Stimulated activated CD4-positive, alpha-beta T cell treated with anti-CD3 and anti-CD28 coated beads, Interleukin-4, amount 100 ng/mL, for 48 hours (primary cell): ENCODE measurements around the gene WNT9B.

Experiments used
- DNase-seq, 2 donors: peaks; one replicate each; pipeline ENCODE4 v3.0.0-alpha.2; 2020; ENCODE audit warnings: low read depth in 2 of 2

The WNT9B gene

GRCh38 chr17:46854948-46855347 is 3.6 kb downstream of the WNT9B start:
- no peak for DNase-seq

DNA sequence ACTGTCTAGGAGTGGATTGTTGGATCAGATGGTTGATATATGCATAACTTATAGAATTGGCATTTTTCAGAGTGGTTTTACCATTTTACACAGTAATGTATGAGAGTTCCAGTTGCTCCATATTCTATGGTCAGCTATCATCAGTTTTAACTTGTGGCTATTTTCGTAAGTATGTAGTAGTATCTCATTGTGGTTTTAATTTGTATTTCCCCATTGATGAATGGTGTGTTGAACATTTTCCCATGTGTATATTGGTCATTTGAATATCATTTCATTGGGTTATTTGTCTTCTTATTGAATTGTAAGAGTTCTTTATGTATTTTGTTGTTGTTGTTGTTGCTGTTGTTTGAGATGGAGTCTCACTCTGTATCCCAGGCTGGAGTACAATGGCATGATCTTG is 6.2 kb downstream of the WNT9B start:
- DNase-seq: no peak

DNA sequence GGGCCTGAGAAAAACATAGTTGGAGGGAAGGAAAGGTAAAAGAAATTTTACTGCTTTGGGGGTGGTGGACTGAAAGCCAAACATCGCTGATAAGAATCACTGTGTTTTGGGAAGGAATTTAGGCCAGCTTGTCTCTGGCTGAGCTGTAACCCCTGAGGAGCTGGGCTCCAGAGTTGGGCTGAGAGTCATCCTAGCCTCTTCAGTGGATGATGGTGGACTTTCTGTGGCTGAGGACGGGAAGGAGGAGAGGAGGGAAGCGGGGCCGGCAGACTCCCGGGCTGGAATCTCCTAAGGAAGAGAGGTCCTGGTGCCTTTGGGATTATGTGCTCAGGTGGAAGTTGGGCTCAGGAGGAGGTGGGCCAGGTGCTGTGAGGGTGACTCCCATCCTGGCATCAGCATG is 8.6 kb downstream of the WNT9B start:
- DNase-seq: no peak

DNA sequence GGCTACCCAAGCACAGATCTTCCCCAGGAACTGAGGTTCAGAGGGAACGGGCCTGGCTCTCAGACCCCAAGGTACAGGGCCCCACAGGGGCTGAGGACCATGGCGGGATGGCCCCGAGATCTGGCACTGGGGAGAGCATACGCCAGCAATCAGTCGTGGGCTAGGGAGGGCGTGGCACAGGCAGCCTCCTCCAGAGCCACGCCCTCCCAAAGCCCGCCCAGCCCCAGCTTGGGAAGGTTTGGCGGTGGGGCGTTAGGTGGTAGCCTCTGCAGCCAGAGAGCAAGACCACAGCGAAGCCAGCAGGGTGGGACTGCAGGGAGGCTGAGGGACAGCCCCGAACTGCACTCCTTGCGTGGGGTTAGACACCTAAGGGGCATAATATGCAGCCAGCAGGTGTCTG is 11.6 kb downstream of the WNT9B start:
- no peak for DNase-seq

DNA sequence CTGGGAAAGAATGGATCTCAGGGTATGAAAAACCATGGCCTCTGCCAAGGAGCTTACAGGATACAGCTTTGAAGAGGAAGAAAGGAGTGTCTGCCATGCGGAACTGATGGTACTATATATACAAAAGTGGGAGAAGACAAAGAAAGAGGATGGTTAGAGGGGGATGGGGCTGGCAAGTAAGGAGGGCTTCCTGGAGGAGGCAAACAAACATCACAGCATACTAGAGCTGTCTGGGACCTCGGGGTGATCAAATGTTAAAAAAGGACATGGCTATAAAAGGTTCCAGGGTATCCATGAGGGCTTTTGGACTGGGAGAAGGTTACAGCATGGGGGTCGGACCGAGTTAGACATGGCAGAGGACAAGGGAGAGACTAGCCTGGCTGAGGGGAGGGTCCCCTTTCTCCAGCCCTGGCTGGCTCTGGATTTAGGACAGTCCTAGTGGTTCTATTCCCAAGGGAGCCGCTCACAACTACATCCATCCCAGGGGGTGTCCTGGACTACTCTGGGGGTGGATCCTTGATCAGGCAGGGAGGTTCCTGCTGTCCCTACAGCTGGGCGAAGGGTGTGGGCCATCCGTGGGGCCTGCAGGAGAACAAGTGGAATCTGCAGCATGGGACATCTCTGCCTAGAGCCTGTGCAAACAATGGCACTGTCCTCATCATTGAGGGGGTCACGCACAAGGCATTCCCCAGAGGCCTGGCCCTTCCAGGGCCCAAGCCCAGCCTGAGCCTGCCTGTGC is 12.2 kb downstream of the WNT9B start:
- no peak for DNase-seq

DNA sequence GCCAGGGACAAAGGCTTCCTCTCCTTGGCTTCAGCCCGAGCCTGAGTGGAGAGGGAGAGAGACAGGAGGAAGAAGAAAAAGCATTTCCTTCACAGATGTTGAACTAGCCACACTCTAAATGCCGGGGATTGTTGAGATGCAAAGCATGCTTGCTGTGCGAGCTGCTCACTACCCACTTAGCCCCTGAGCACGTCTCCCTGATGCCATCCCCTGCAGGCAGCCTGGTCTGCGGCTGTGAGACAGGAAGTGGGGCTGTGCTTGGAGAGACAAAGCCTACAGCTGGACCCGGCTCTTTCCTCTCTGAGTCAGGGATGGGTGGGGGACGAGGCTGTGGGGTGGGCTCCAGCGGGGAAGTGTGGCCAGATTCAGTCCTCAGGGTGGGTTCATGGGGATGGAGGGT is 13.7 kb downstream of the WNT9B start:
- no peak for DNase-seq

GRCh38 chr17:46866325-46866724 is 14.9 kb downstream of the WNT9B start:
- no peak for DNase-seq

DNA sequence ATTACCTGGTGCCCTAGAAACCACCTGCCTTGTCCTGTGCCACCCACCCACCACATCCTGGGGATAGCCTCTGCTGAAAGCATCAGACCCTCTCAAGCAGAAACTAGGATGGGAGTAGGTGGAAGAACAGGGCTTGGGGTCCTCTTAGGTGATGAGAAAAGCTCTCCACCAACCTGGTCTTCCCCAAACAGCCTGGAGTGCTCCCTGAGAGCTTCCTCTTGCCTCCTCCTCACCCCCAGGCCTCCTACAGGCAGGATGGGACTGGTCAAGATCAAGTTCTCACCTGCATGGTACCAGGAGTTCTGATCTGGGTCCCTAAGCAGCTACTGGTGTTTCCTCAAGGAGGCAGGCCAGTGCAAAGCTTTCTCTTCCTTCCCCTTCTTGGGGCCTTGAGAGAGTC is 15.4 kb downstream of the WNT9B start:
- no peak for DNase-seq

GRCh38 chr17:46868689-46869187 is 17.4 kb downstream of the WNT9B start:
- DNase-seq: no peak

DNA sequence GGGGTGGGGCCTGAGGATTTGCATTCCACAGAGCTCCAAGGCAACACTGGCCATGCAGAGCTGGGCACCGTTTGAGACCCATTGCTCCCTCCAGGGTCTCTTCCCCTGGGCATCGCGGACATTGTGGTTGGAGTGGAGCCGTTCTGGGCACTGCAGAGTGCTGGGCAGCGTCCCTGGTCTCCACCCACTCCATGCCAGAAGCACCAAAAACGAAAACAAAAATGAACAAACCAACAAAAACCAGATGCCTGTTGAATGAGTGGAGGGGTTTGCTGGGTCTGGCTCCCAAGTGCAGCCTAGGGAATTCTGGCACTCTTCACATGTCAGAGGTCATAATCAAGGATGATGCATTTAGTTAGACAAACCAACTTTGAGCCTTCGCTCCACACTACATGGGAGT is 17.9 kb downstream of the WNT9B start:
- no peak for DNase-seq

- no peak for DNase-seq
Measured at GRCh38 chr17:46869975-46870803, 18.8 kb downstream of the WNT9B start.

GRCh38 chr17:46872421-46872820 is 21.0 kb downstream of the WNT9B start:
- DNase-seq: no peak

GRCh38 chr17:46873941-46874645 is 22.7 kb downstream of the WNT9B start:
- no peak for DNase-seq

GRCh38 chr17:46874906-46875305 is 23.5 kb downstream of the WNT9B start:
- no peak for DNase-seq

DNA sequence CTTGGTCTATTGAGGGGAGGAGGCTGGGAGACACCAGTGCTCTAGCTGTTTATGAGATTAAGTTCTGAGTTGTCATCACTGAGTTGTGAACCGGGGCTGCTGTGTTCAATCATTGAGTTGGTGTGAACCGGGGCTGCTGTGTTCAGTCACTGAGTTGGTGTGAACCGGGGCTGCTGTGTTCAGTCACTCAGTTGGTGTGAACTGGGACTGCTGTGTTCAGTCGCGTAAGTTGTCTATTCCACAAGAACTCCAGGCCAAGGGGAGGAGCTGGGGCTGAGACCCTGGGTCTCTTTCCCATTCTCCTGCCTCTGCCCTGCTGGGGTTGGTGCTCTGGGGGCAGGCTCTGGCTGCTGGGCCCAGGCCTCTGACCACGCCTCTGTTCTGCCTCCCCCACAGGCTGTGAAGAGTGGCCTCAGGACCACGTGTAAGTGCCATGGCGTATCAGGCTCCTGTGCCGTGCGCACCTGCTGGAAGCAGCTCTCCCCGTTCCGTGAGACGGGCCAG is 24.5 kb downstream of the WNT9B start:
- DNase-seq: no peak

DNA sequence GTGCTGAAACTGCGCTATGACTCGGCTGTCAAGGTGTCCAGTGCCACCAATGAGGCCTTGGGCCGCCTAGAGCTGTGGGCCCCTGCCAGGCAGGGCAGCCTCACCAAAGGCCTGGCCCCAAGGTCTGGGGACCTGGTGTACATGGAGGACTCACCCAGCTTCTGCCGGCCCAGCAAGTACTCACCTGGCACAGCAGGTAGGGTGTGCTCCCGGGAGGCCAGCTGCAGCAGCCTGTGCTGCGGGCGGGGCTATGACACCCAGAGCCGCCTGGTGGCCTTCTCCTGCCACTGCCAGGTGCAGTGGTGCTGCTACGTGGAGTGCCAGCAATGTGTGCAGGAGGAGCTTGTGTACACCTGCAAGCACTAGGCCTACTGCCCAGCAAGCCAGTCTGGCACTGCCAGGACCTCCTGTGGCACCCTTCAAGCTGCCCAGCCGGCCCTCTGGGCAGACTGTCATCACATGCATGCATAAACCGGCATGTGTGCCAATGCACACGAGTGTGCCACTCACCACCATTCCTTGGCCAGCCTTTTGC is 25.0 kb downstream of the WNT9B start:
- DNase-seq: no peak

- no peak for DNase-seq
Measured at GRCh38 chr17:46876926-46877325, 25.5 kb downstream of the WNT9B start.

- DNase-seq: no peak
Measured at GRCh38 chr17:46877466-46877865, 26.1 kb downstream of the WNT9B start.

DNA sequence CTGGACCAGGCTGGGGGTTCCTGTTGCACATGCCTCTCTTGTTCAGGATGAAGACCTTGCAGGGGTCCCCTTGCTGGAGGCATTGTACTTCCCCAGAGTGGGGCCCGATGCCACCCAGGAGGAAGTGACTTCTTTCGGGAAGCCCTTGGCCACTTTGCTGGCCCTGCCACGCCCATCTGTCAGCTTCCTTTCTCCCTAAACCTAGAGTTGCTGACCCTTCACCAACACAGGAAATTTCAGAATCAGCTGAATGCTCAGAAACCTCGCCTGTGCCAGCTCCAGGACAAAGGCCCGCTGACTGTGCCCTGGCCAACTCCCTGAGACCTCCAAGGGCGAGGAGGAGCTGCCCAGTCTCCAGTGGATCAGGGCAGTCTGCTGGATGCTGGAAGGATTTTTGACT is 26.7 kb downstream of the WNT9B start:
- no peak for DNase-seq

DNA sequence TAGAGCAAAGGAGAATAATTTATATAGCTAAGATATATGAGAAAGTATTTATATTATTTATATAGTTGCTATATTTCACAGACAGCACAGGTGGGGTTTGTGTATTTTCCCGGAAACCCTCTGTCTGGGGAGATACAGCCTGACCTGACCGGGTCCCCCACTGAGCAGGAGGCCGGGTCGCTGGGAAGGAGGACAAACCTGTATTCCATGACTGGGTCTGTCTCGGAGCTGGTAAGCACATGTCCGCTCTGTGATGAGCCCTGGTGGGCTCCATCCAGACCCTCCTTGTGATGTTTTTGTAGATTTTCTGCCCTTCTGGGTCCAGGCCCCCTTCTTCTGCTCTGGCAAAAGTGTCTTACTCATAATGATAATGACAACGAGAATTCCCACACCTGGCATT is 27.7 kb downstream of the WNT9B start:
- DNase-seq: no peak

GRCh38 chr17:46881015-46881414 is 29.6 kb downstream of the WNT9B start:
- DNase-seq: no peak

GRCh38 chr17:46882666-46883065 is 31.3 kb downstream of the WNT9B start:
- no peak for DNase-seq
